ENCODE measurements around the gene RACGAP1.

The RACGAP1 gene

GRCh38 chr12:50021031-50021430, 4.3 kb downstream of the RACGAP1 start:
- H3K4me3 ChIP-seq (replicated peaks in 1 of 2; ENCODE audit: low read depth in 2 of 2, low read length in 2 of 2): peak overlapping the region in 1 of 2 donors; percentile 1
- TF ChIP-seq CTCF (IDR thresholded peaks at IDR 0.05; ENCODE audit: low read depth, low read length): no peak
- DNase-seq (ENCODE audit: low read depth in 2 of 2): no peak

GRCh38 chr12:50019524-50019923, 5.8 kb downstream of the RACGAP1 start:
- no peak for TF ChIP-seq CTCF (IDR thresholded peaks at IDR 0.05; ENCODE audit: low read depth, low read length)
- no peak for DNase-seq (ENCODE audit: low read depth in 2 of 2)
- no peak overlapping the region for H3K4me3 ChIP-seq (replicated peaks in 1 of 2; ENCODE audit: low read depth in 2 of 2, low read length in 2 of 2)

- H3K4me3 ChIP-seq (replicated peaks in 1 of 2; ENCODE audit: low read depth in 2 of 2, low read length in 2 of 2): no peak overlapping the region
- DNase-seq (ENCODE audit: low read depth in 2 of 2): no peak
- TF ChIP-seq CTCF (IDR thresholded peaks at IDR 0.05; ENCODE audit: low read depth, low read length): no peak
Measured at GRCh38 chr12:50018968-50019367, 6.3 kb downstream of the RACGAP1 start.

GRCh38 chr12:50018154-50018553, 7.1 kb downstream of the RACGAP1 start:
- TF ChIP-seq CTCF (IDR thresholded peaks at IDR 0.05; ENCODE audit: low read depth, low read length): no peak
- peak in 1 of 2 donors; percentile 44 for DNase-seq (ENCODE audit: low read depth in 2 of 2)
- no peak overlapping the region for H3K4me3 ChIP-seq (replicated peaks in 1 of 2; ENCODE audit: low read depth in 2 of 2, low read length in 2 of 2)

- H3K4me3 ChIP-seq (replicated peaks in 1 of 2; ENCODE audit: low read depth in 2 of 2, low read length in 2 of 2): no peak overlapping the region
- no peak for TF ChIP-seq CTCF (IDR thresholded peaks at IDR 0.05; ENCODE audit: low read depth, low read length)
- DNase-seq (ENCODE audit: low read depth in 2 of 2): peak; percentile 64 to 74
Measured at GRCh38 chr12:50017641-50018040, 7.7 kb downstream of the RACGAP1 start.

- peak; percentile 94 to 96 for DNase-seq (ENCODE audit: low read depth in 2 of 2)
- no peak for TF ChIP-seq CTCF (IDR thresholded peaks at IDR 0.05; ENCODE audit: low read depth, low read length)
- H3K4me3 ChIP-seq (replicated peaks in 1 of 2; ENCODE audit: low read depth in 2 of 2, low read length in 2 of 2): no peak overlapping the region
Measured at GRCh38 chr12:50016501-50017475, 8.5 kb downstream of the RACGAP1 start.

Data from cardiac fibroblast (primary cell).